PC-3 (cell line): Measurements from ENCODE around the gene AMT. TPM values are rescaled to one million over a fixed set of nuclear protein-coding genes. Genes with fewer than 3 reads are reported as not detected.
"Not testable (repeated sequence)": the region's sequence is repeated elsewhere in the genome, so short reads cannot be mapped to it uniquely, and the experiment has no call there.

Experiments
- ATAC-seq: fragments of 200-7000 bp; cut with Tn5 transposase; 2 replicates; pipeline ENCODE4 v1.9.1; 2020; ENCODE audit warnings: mild to moderate bottlenecking, moderate library complexity
- BruUV-seq: library from RNA; stranded (reverse); fragments of 400-500 nt; replicated peaks from 2 replicates; lab custom pipeline; 2021; lab: Mats Ljungman, UMichigan
- CTCF ChIA-PET: fragments of 300-600 bp; sonication (Branson Sonifier 250); formaldehyde crosslinking; loops from one replicate; lab custom pipeline; 2022; ENCODE audit warnings: antibody characterized with exemption; lab: Charles Lee
- POLR2A ChIA-PET: fragments of 300-600 bp; sonication (Branson Sonifier 250); formaldehyde crosslinking; loops from one replicate; lab custom pipeline; 2022; ENCODE audit warnings: antibody characterized with exemption; ENCODE audit not compliant: unreplicated experiment; lab: Charles Lee
- DNase-seq: peaks from one replicate; pipeline ENCODE4 v3.0.0-alpha.2; 2015
- H2AFZ ChIP-seq: fragments of 300-600 bp; sonication (generic); 2 replicates; pipeline ENCODE4 v1.6.0; 2016; ENCODE audit warnings: antibody characterized with exemption, low read length
- H3F3A ChIP-seq: fragments of 300-600 bp; sonication (generic); one replicate; pipeline ENCODE4 v1.6.0; 2017; ENCODE audit warnings: antibody characterized with exemption, low read length, control low read depth, mild to moderate bottlenecking; ENCODE audit not compliant: unreplicated experiment
- H3K27ac ChIP-seq: fragments of 300-600 bp; sonication (generic); 2 replicates; pipeline ENCODE4 v1.5.1; 2016; ENCODE audit warnings: mild to moderate bottlenecking, low read length
- H3K27me3 ChIP-seq: fragments of 300-600 bp; sonication (generic); 2 replicates; pipeline ENCODE4 v1.6.1; 2016; ENCODE audit warnings: low read length, mixed read lengths
- H3K36me3 ChIP-seq: fragments of 300-600 bp; sonication (generic); 2 replicates; pipeline ENCODE4 v1.6.1; 2016; ENCODE audit warnings: low read depth, mixed run types, low read length, mixed read lengths
- H3K4me1 ChIP-seq: fragments of 300-600 bp; sonication (generic); 2 replicates; pipeline ENCODE4 v1.5.1; 2016; ENCODE audit warnings: low read length; ENCODE audit not compliant: insufficient read depth
- H3K4me2 ChIP-seq: fragments of 300-600 bp; sonication (generic); 2 replicates; pipeline ENCODE4 v1.6.0; 2016; ENCODE audit warnings: low read length
- H3K4me3 ChIP-seq: fragments of 300-600 bp; sonication (generic); 2 replicates; pipeline ENCODE4 v1.5.1; 2016; ENCODE audit warnings: mild to moderate bottlenecking, low read length, mixed read lengths
- H3K79me2 ChIP-seq: fragments of 300-600 bp; sonication (generic); 2 replicates; pipeline ENCODE4 v1.6.1; 2017; ENCODE audit warnings: low read length, mixed read lengths
- H3K9ac ChIP-seq: fragments of 300-600 bp; sonication (generic); 2 replicates; pipeline ENCODE4 v1.6.0; 2016; ENCODE audit warnings: mild to moderate bottlenecking, low read length
- H3K9me2 ChIP-seq: fragments of 300-600 bp; sonication (generic); replicated peaks from 2 replicates; pipeline ENCODE4 v1.6.1; 2016; ENCODE audit warnings: mixed run types, low read length, mixed read lengths
- H3K9me3 ChIP-seq: fragments of 300-600 bp; sonication (generic); 2 replicates; pipeline ENCODE4 v1.6.1; 2016; ENCODE audit warnings: low read length, mixed read lengths
- H4K20me1 ChIP-seq: fragments of 300-600 bp; sonication (generic); 2 replicates; pipeline ENCODE4 v1.6.1; 2016; ENCODE audit warnings: low read length, mixed read lengths
- CTCF ChIP-seq: fragments of 300-600 bp; sonication (generic); conservative IDR thresholded peaks from 2 replicates; pipeline ENCODE4 v1.5.1; 2017; ENCODE audit warnings: antibody characterized with exemption, low read depth, mild to moderate bottlenecking, low read length
- EZH2 ChIP-seq: fragments of 300-600 bp; sonication (generic); IDR thresholded peaks from one replicate; pipeline ENCODE4 v1.6.1; 2017; ENCODE audit warnings: antibody characterized with exemption, mild to moderate bottlenecking, low read length; ENCODE audit not compliant: unreplicated experiment
- EZH2phosphoT487 ChIP-seq: fragments of 300-600 bp; sonication (generic); IDR thresholded peaks from 2 replicates; pipeline ENCODE4 v1.6.1; 2018; ENCODE audit warnings: mild to moderate bottlenecking, antibody characterized with exemption, low read length, borderline replicate concordance
- intact Hi-C: fragments of 100-400 bp; cut with micrococcal nuclease; formaldehyde crosslinking; loops from 2 replicates; pipeline ENCODE4 v1.9.0; 2023
- total RNA-seq: library from RNA; depleted of rRNA; stranded (reverse); fragments of >200 nt; gene quantifications from 2 replicates; pipeline ENCODE4 v1.2.3, GENCODE V29; 2014

The AMT gene
- total RNA-seq, 1 experiment from 2014 or later = 1.8 TPM

GRCh38 chr3:49410066-49410845 lies 12.0 kb downstream of the AMT start:
- H3K36me3 ChIP-seq = no peaks in the 10 kb centered on the region; the same call in 1 of the 2 replicates
- no peak overlapping the region for H2AFZ ChIP-seq
- ChIA-PET CTCF (no interaction called here), POLR2A (interaction anchor here (0.5 kb wide), 1 partner anchor 60 kb away, joined by 3 read pairs; the partner anchor contains the start of gene DAG1)
- intact Hi-C loops = loop anchor here (5.0 kb wide), 1 partner anchor 278 kb away; the partner anchor contains the start of gene LAMB2
- peaks cover 82% of the 10 kb centered on the region for H3K79me2 ChIP-seq
- peak overlapping the region; percentile 93 for H3K9ac ChIP-seq
- ATAC-seq (no peak), DNase-seq (no peak)
- TF ChIP-seq EZH2 (no peak), CTCF (no peak), EZH2phosphoT487 (no peak)
- H3K4me1 ChIP-seq = peaks cover 28% of the 10 kb centered on the region
- H3K9me3 ChIP-seq = no peaks in the 10 kb centered on the region
- H3K9me2 ChIP-seq = no peaks in the 10 kb centered on the region
- H3F3A ChIP-seq = peaks cover 3% of the 10 kb centered on the region
- TSS peak; percentile 63 for BruUV-seq
- peak overlapping the region; percentile 82 for H3K4me2 ChIP-seq
- peak overlapping the region; percentile 85 for H3K4me3 ChIP-seq
- H3K27ac ChIP-seq = no peak overlapping the region
- H3K27me3 ChIP-seq = no peaks in the 10 kb centered on the region
- peaks cover 55% of the 10 kb centered on the region for H4K20me1 ChIP-seq

GRCh38 chr3:49406571-49407565 lies 15.4 kb downstream of the AMT start:
- TF ChIP-seq EZH2 (no peak), CTCF (no peak), EZH2phosphoT487 (no peak)
- Histone ChIP-seq H3K79me2 (peaks cover 99% of the 10 kb centered on the region), H3K9me3 (no peaks in the 10 kb centered on the region), H3F3A (peaks cover 8% of the 10 kb centered on the region), H3K4me1 (peaks cover 15% of the 10 kb centered on the region), H3K36me3 (peaks cover 12% of the 10 kb centered on the region), H3K4me3 (no peak overlapping the region), H3K27me3 (no peaks in the 10 kb centered on the region), H4K20me1 (peaks cover 69% of the 10 kb centered on the region), H3K4me2 (no peak overlapping the region), H2AFZ (no peak overlapping the region), H3K9me2 (no peaks in the 10 kb centered on the region), H3K27ac (no peak overlapping the region), H3K9ac (no peak overlapping the region)
- CTCF ChIA-PET = no interaction called here
- DNase-seq (no peak), ATAC-seq (no peak)
- intact Hi-C loops = loop anchor here (2.0 kb wide), 1 partner anchor 14 kb away; no protein-coding TSS in a partner anchor
- POLR2A ChIA-PET = no interaction called here
- no TSS peak for BruUV-seq

GRCh38 chr3:49405570-49405969 lies 16.7 kb downstream of the AMT start:
- H3K79me2 ChIP-seq = peaks cover 100% of the 10 kb centered on the region
- H3K9me2 ChIP-seq, CTCF ChIA-PET, H3K9me3 ChIP-seq, H3K9ac ChIP-seq, BruUV-seq, H3K27ac ChIP-seq, intact Hi-C loops, H3K27me3 ChIP-seq, POLR2A ChIA-PET, H2AFZ ChIP-seq, H3K4me2 ChIP-seq, ATAC-seq, DNase-seq, H3K4me3 ChIP-seq: not testable (repeated sequence)
- peaks cover 11% of the 10 kb centered on the region for H3F3A ChIP-seq
- peaks cover 69% of the 10 kb centered on the region for H4K20me1 ChIP-seq
- H3K36me3 ChIP-seq = peaks cover 17% of the 10 kb centered on the region
- H3K4me1 ChIP-seq = peaks cover 15% of the 10 kb centered on the region
